HUES6 (cell line): Measurements from ENCODE around the gene FAM98C.

Experiments
- H3K27ac ChIP-seq: 2 replicates; pipeline ENCODE4 v1.7.0; 2013; ENCODE audit warnings: low read depth, mild to moderate bottlenecking, low read length, inconsistent platforms
- H3K27me3 ChIP-seq: 2 replicates; pipeline ENCODE4 v1.6.1; 2013; ENCODE audit warnings: low read length; ENCODE audit not compliant: control insufficient read depth, insufficient read depth
- H3K36me3 ChIP-seq: 2 replicates; pipeline ENCODE4 v1.6.1; 2013; ENCODE audit warnings: low read length; ENCODE audit not compliant: control insufficient read depth, insufficient read depth
- H3K4me1 ChIP-seq: 2 replicates; pipeline ENCODE4 v1.6.1; 2013; ENCODE audit warnings: low read length; ENCODE audit not compliant: control insufficient read depth, insufficient read depth
- H3K4me3 ChIP-seq: 2 replicates; pipeline ENCODE4 v1.5.1; 2013; ENCODE audit warnings: low read depth, low read length
- H3K9ac ChIP-seq: one replicate; pipeline ENCODE4 v1.6.1; 2013; ENCODE audit warnings: mild to moderate bottlenecking, low read length
- H3K9me3 ChIP-seq: 2 replicates; pipeline ENCODE4 v1.6.1; 2013; ENCODE audit warnings: low read depth, low read length; ENCODE audit not compliant: control insufficient read depth, insufficient read depth

Gene FAM98C

GRCh38 chr19:38381138-38381537 is 21.8 kb upstream of the FAM98C start:
- Histone ChIP-seq H3K36me3 (peaks cover 60% of the 10 kb centered on the region), H3K9ac (no peak overlapping the region), H3K9me3 (no peaks in the 10 kb centered on the region), H3K27ac (no peak overlapping the region), H3K27me3 (peaks cover 3% of the 10 kb centered on the region; the same call in 1 of the 2 replicates), H3K4me1 (peaks cover 4% of the 10 kb centered on the region), H3K4me3 (no peak overlapping the region)

GRCh38 chr19:38383184-38383583 is 19.7 kb upstream of the FAM98C start:
- Histone ChIP-seq H3K4me3 (no peak overlapping the region), H3K36me3 (peaks cover 49% of the 10 kb centered on the region), H3K4me1 (peaks cover 8% of the 10 kb centered on the region), H3K27me3 (peaks cover 12% of the 10 kb centered on the region; the same call in 1 of the 2 replicates), H3K9ac (no peak overlapping the region), H3K9me3 (no peaks in the 10 kb centered on the region), H3K27ac (no peak overlapping the region)

GRCh38 chr19:38383743-38384142 is 19.1 kb upstream of the FAM98C start:
- H3K9me3 ChIP-seq, result no peaks in the 10 kb centered on the region
- peaks cover 12% of the 10 kb centered on the region; the same call in 1 of the 2 replicates for H3K27me3 ChIP-seq
- peaks cover 8% of the 10 kb centered on the region for H3K4me1 ChIP-seq
- H3K27ac ChIP-seq, result no peak overlapping the region
- H3K4me3 ChIP-seq, result no peak overlapping the region
- no peak overlapping the region for H3K9ac ChIP-seq
- H3K36me3 ChIP-seq, result peaks cover 49% of the 10 kb centered on the region

- H3K9ac ChIP-seq, result no peak overlapping the region
- no peak overlapping the region for H3K4me3 ChIP-seq
- H3K27ac ChIP-seq, result no peak overlapping the region
- peaks cover 12% of the 10 kb centered on the region; the same call in 1 of the 2 replicates for H3K27me3 ChIP-seq
- H3K36me3 ChIP-seq, result peaks cover 42% of the 10 kb centered on the region
- H3K9me3 ChIP-seq, result no peaks in the 10 kb centered on the region
- H3K4me1 ChIP-seq, result peaks cover 8% of the 10 kb centered on the region
Observed at GRCh38 chr19:38384209-38385027, 18.5 kb upstream of the FAM98C start.

- no peak overlapping the region for H3K9ac ChIP-seq
- no peak overlapping the region for H3K27ac ChIP-seq
- H3K9me3 ChIP-seq, result no peaks in the 10 kb centered on the region
- H3K36me3 ChIP-seq, result peaks cover 37% of the 10 kb centered on the region
- peaks cover 12% of the 10 kb centered on the region; the same call in 1 of the 2 replicates for H3K27me3 ChIP-seq
- peaks cover 11% of the 10 kb centered on the region for H3K4me1 ChIP-seq
- H3K4me3 ChIP-seq, result peak overlapping the region; percentile 97; the same call in 1 of the 2 replicates
Observed at GRCh38 chr19:38385057-38385803, 17.7 kb upstream of the FAM98C start.

- H3K27ac ChIP-seq, result no peak overlapping the region
- peaks cover 31% of the 10 kb centered on the region for H3K36me3 ChIP-seq
- no peaks in the 10 kb centered on the region for H3K9me3 ChIP-seq
- peaks cover 12% of the 10 kb centered on the region; the same call in 1 of the 2 replicates for H3K27me3 ChIP-seq
- no peak overlapping the region for H3K9ac ChIP-seq
- peak overlapping the region; percentile 97 for H3K4me3 ChIP-seq
- H3K4me1 ChIP-seq, result peaks cover 15% of the 10 kb centered on the region
Observed at GRCh38 chr19:38385804-38386257, 17.1 kb upstream of the FAM98C start.

- no peak overlapping the region for H3K9ac ChIP-seq
- H3K4me3 ChIP-seq, result peak overlapping the region; percentile 97
- peaks cover 17% of the 10 kb centered on the region for H3K4me1 ChIP-seq
Observed at GRCh38 chr19:38386300-38386970, 16.5 kb upstream of the FAM98C start.

GRCh38 chr19:38386971-38387549 is 15.8 kb upstream of the FAM98C start:
- no peak overlapping the region for H3K27ac ChIP-seq

More at GRCh38 chr19:38386300-38386970, 16.5 kb upstream of the FAM98C start:
- Histone ChIP-seq H3K9me3 (no peaks in the 10 kb centered on the region), H3K27me3 (peaks cover 12% of the 10 kb centered on the region; the same call in 1 of the 2 replicates), H3K27ac (no peak overlapping the region), H3K36me3 (peaks cover 25% of the 10 kb centered on the region)

GRCh38 chr19:38387550-38388348 is 15.1 kb upstream of the FAM98C start, which contains the start of gene GGN:
Gene GGN (minus strand): TSS chr19:38388034. CDS start chr19:38387261, 773 bp downstream.
- Histone ChIP-seq H3K36me3 (peaks cover 26% of the 10 kb centered on the region), H3K4me3 (peak within 1 kb of the TSS; percentile 97), H3K9ac (peak within 1 kb of the TSS; percentile 81), H3K27me3 (peaks cover 12% of the 10 kb centered on the region; the same call in 1 of the 2 replicates), H3K9me3 (no peaks in the 10 kb centered on the region), H3K4me1 (peaks cover 25% of the 10 kb centered on the region), H3K27ac (peak within 1 kb of the TSS; percentile 51)

More at GRCh38 chr19:38386971-38387549, 15.8 kb upstream of the FAM98C start:
- H3K9ac ChIP-seq, result no peak overlapping the region
- H3K4me3 ChIP-seq, result peak overlapping the region; percentile 97
- H3K27me3 ChIP-seq, result peaks cover 12% of the 10 kb centered on the region; the same call in 1 of the 2 replicates
- no peaks in the 10 kb centered on the region for H3K9me3 ChIP-seq
- peaks cover 25% of the 10 kb centered on the region for H3K36me3 ChIP-seq
- peaks cover 23% of the 10 kb centered on the region for H3K4me1 ChIP-seq
